Prostate gland (tissue), 2 donors: ENCODE data around the gene JDP2.

Experiments used
- POLR2AphosphoS5 ChIP-seq: sonication (generic); formaldehyde crosslinking; IDR thresholded peaks from one replicate; pipeline ENCODE4 v1.6.1; 2017; ENCODE audit warnings: antibody characterized with exemption
- TF ChIP-seq, protein P1 (sequence below), 4 experiments: fragments of 200-600 bp in 2 of 4; fragments of 450-650 bp in 2 of 4; sonication (generic) in 2 of 4; IDR thresholded peaks; 1 replicate in 3 of 4; 2 replicates in 1 of 4; pipeline ENCODE4 v1.5.1; 2016 to 2019; ENCODE audit warnings: antibody characterized with exemption in 4 of 4, mild to moderate bottlenecking in 2 of 4, moderate library complexity in 2 of 4

DNA sequence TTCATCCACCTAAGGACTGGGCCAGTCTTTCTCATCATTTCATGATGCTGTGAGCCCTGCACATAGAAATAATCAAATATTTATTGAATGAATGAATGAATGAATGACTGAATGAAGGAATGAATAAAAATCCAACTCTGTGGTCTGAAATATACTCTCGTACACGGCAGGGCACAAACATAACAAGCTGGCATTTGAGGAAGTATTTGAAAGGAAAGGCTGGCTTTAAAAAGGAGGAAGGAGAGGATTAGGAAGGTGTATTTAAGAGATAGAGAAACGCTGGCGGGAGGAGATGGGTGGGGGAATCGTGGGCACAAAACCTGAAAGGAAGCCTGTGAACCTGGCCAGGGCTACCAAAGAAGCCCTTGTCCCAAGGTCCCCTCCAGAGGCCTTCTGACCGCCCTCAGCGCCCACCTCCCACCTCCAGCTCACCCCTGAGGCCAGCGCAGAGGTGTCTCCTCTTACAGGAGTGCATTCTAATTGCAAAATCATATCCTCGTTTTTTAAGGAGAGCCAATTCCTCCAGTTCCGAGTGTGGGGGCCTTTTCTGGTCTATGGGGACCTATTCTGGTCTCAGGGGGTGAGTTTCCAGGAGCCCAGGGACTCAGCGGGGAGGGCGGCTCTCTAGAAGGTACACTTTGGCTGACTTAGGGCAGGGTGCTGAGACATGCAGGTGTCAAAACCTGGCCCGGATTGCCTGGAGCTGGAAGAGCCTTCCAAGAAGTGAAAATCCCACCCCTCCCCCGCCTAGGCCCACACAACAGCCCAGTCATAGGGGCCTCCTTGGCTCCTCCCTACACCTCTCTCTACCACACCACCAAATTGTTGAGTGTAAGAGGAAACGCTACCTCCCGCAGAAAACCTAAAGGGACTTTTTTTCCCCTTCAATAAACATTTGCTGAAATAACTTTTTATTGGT lies 8.7 kb upstream of the JDP2 start:
- no peak for TF ChIP-seq POLR2AphosphoS5
- TF ChIP-seq, protein P1, sequence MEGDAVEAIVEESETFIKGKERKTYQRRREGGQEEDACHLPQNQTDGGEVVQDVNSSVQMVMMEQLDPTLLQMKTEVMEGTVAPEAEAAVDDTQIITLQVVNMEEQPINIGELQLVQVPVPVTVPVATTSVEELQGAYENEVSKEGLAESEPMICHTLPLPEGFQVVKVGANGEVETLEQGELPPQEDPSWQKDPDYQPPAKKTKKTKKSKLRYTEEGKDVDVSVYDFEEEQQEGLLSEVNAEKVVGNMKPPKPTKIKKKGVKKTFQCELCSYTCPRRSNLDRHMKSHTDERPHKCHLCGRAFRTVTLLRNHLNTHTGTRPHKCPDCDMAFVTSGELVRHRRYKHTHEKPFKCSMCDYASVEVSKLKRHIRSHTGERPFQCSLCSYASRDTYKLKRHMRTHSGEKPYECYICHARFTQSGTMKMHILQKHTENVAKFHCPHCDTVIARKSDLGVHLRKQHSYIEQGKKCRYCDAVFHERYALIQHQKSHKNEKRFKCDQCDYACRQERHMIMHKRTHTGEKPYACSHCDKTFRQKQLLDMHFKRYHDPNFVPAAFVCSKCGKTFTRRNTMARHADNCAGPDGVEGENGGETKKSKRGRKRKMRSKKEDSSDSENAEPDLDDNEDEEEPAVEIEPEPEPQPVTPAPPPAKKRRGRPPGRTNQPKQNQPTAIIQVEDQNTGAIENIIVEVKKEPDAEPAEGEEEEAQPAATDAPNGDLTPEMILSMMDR (IDR thresholded peaks at IDR 0.05) = no peak
